ENCODE measurements around the gene TCP11. TPM values are rescaled to one million over a fixed set of nuclear protein-coding genes. Genes with fewer than 3 reads are reported as not detected.
A peak's percentile ranks its signal among the peaks of the same experiment; 100 is the strongest.

TCP11 gene
- total RNA-seq, 1 experiment from 2014 or later, result not detected

- no peak for DNase-seq (ENCODE audit: low read depth)
These were observed 47.4 kb downstream of the TCP11 start for GRCh38 chr6:35093783-35094182.

GRCh38 chr6:35093118-35093445 lies 48.1 kb downstream of the TCP11 start:
- DNase-seq (ENCODE audit: low read depth), result no peak

- peak; percentile 65 for DNase-seq (ENCODE audit: low read depth)
These were observed 48.6 kb downstream of the TCP11 start for GRCh38 chr6:35092362-35093117.

- no peak for DNase-seq (ENCODE audit: low read depth)
These were observed 49.6 kb downstream of the TCP11 start for GRCh38 chr6:35091346-35092083.

- no peak for DNase-seq (ENCODE audit: low read depth)
These were observed 50.4 kb downstream of the TCP11 start for GRCh38 chr6:35090734-35091133.

- DNase-seq (ENCODE audit: low read depth), result peak; percentile 60
These were observed 51.1 kb downstream of the TCP11 start for GRCh38 chr6:35089935-35090505.

GRCh38 chr6:35089216-35089934 lies 51.8 kb downstream of the TCP11 start:
- DNase-seq (ENCODE audit: low read depth), result no peak

GRCh38 chr6:35088281-35089215 lies 52.6 kb downstream of the TCP11 start:
- no peak for DNase-seq (ENCODE audit: low read depth)

GRCh38 chr6:35087361-35088280 lies 53.5 kb downstream of the TCP11 start:
- no peak for DNase-seq (ENCODE audit: low read depth)

GRCh38 chr6:35086636-35087360 lies 54.3 kb downstream of the TCP11 start:
- DNase-seq (ENCODE audit: low read depth), result no peak

GRCh38 chr6:35086282-35086632 lies 54.9 kb downstream of the TCP11 start:
- DNase-seq (ENCODE audit: low read depth), result no peak

- DNase-seq (ENCODE audit: low read depth), result no peak
These were observed 55.5 kb downstream of the TCP11 start for GRCh38 chr6:35085359-35086281.

GRCh38 chr6:35084511-35085203 lies 56.5 kb downstream of the TCP11 start:
- no peak for DNase-seq (ENCODE audit: low read depth)

GRCh38 chr6:35084041-35084491 lies 57.1 kb downstream of the TCP11 start:
- DNase-seq (ENCODE audit: low read depth), result no peak

- no peak for DNase-seq (ENCODE audit: low read depth)
These were observed 57.6 kb downstream of the TCP11 start for GRCh38 chr6:35083507-35083906.

GRCh38 chr6:35082733-35083403 lies 58.3 kb downstream of the TCP11 start:
- DNase-seq (ENCODE audit: low read depth), result no peak

All from HT1080 (cell line).